Measurements from ENCODE around the gene EFHD1. TPM values are rescaled to one million over a fixed set of nuclear protein-coding genes. Genes with fewer than 3 reads are reported as not detected.

The EFHD1 gene
- total RNA-seq, 1 experiment from 2014 or later: 0.47 TPM

DNA sequence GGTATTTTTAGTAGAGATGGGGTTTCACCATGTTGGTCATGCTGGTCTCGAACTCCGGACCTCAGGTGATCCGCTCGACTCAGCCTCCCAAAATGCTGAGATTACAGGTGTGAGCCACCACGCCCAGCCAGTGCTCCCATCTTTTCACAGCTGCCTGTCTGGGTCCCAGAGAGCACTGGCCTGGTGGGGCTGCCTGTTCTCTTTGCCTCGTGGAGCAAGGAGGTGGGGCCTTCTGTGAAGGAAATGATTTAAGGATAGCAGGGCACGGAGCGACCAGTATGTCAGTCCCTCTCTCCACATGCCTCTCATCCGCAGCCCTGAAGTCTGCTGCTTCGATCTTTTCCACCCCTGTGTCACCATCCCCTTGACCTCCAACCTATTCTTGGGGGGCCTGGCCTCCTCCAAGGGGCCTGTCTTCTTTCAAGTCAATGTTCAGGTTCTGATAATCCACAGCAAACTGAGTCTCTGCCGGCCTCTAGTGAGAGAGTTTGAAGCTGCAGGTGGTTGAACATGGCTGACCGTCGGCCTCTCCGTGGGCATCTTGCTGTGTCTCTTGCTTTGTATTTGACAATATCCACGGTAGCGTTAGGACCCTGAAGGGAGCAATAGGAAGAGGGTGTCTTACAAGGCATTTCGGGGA lies 35.5 kb downstream of the EFHD1 start:
- no peaks in the 10 kb centered on the region for H3K36me3 Mint-ChIP-seq (ENCODE audit: insufficient read depth, unreplicated experiment)
- DNase-seq: peak; percentile 20
- peaks cover 16% of the 10 kb centered on the region for H3K4me1 Mint-ChIP-seq (ENCODE audit: low read depth, unreplicated experiment)
- H3K4me3 Mint-ChIP-seq (ENCODE audit: low read depth, unreplicated experiment): no peak overlapping the region
- TF ChIP-seq, protein P1, sequence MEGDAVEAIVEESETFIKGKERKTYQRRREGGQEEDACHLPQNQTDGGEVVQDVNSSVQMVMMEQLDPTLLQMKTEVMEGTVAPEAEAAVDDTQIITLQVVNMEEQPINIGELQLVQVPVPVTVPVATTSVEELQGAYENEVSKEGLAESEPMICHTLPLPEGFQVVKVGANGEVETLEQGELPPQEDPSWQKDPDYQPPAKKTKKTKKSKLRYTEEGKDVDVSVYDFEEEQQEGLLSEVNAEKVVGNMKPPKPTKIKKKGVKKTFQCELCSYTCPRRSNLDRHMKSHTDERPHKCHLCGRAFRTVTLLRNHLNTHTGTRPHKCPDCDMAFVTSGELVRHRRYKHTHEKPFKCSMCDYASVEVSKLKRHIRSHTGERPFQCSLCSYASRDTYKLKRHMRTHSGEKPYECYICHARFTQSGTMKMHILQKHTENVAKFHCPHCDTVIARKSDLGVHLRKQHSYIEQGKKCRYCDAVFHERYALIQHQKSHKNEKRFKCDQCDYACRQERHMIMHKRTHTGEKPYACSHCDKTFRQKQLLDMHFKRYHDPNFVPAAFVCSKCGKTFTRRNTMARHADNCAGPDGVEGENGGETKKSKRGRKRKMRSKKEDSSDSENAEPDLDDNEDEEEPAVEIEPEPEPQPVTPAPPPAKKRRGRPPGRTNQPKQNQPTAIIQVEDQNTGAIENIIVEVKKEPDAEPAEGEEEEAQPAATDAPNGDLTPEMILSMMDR (IDR thresholded peaks at IDR 0.05; ENCODE audit: unreplicated experiment): peak; percentile 38
- H3K9me3 Mint-ChIP-seq (ENCODE audit: low read depth, unreplicated experiment): no peaks in the 10 kb centered on the region
- CTCF ChIA-PET: interaction anchor here (0.6 to 1.6 kb wide), 4 partner anchors 11 to 58 kb away, joined by 3 to 6 read pairs (median 4); no protein-coding TSS in a partner anchor
- H3K27ac Mint-ChIP-seq (ENCODE audit: unreplicated experiment): peak overlapping the region; percentile 7
- BruUV-seq (replicated peaks): no TSS peak
- no peaks in the 10 kb centered on the region for H3K27me3 Mint-ChIP-seq (ENCODE audit: unreplicated experiment)
- intact Hi-C loops (cut with micrococcal nuclease; ENCODE audit: unreplicated experiment): no loop called here

DNA sequence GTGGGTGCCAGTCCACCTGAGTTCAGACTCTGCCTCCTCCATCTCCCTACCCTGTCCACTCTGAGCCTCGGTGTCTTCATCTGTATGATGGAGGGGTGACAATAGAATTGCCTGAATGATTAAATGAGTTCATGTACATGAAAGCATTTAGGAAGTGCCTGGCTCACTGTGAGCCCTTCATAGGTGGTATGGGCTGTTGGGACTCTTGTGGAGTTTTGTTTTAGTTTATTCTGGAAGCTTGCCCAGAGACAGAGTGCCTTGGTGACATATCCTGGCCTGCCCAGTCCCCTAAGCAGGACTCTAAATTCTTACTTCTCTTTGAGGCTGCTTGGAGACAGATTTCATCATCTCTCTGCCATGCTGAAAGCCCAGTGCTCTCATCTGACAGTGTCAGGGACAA lies 39.2 kb downstream of the EFHD1 start:
- H3K4me3 Mint-ChIP-seq (ENCODE audit: low read depth, unreplicated experiment): no peak overlapping the region
- H3K4me1 Mint-ChIP-seq (ENCODE audit: low read depth, unreplicated experiment): peaks cover 16% of the 10 kb centered on the region
- CTCF ChIA-PET: no interaction called here
- intact Hi-C loops (cut with micrococcal nuclease; ENCODE audit: unreplicated experiment): loop anchor here (5.0 kb wide), 1 partner anchor 65 kb away; no protein-coding TSS in a partner anchor
- H3K9me3 Mint-ChIP-seq (ENCODE audit: low read depth, unreplicated experiment): peaks cover 2% of the 10 kb centered on the region
- no peaks in the 10 kb centered on the region for H3K36me3 Mint-ChIP-seq (ENCODE audit: insufficient read depth, unreplicated experiment)
- peaks cover 17% of the 10 kb centered on the region for H3K27me3 Mint-ChIP-seq (ENCODE audit: unreplicated experiment)
- H3K27ac Mint-ChIP-seq (ENCODE audit: unreplicated experiment): no peak overlapping the region
- TF ChIP-seq, protein P1 (IDR thresholded peaks at IDR 0.05; ENCODE audit: unreplicated experiment): no peak
- BruUV-seq (replicated peaks): no TSS peak
- DNase-seq: no peak

DNA sequence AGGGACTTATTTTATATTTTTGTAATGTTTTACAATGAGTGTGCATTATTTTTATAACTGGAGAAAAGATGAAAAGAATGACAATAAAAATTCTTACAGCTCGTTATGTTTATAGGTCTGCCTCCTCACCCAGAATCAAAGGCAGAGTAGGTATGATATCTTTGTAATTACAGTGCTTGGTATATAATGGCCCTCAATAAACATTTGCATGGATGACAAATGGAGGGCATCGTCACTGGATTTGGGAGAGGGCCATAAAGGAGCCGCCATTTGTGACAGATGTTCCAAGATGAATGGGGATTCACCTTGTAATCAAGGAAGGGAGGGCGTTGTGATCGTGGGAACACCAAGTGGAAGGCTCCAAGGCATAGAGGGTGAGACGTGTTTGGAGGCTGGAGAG lies 41.1 kb downstream of the EFHD1 start:
- peaks cover 17% of the 10 kb centered on the region for H3K27me3 Mint-ChIP-seq (ENCODE audit: unreplicated experiment)
- intact Hi-C loops (cut with micrococcal nuclease; ENCODE audit: unreplicated experiment): loop anchor here (5.0 kb wide), 1 partner anchor 67 kb away; no protein-coding TSS in a partner anchor
- H3K9me3 Mint-ChIP-seq (ENCODE audit: low read depth, unreplicated experiment): peaks cover 2% of the 10 kb centered on the region
- BruUV-seq (replicated peaks): no TSS peak
- H3K36me3 Mint-ChIP-seq (ENCODE audit: insufficient read depth, unreplicated experiment): no peaks in the 10 kb centered on the region
- peaks cover 9% of the 10 kb centered on the region for H3K4me1 Mint-ChIP-seq (ENCODE audit: low read depth, unreplicated experiment)
- DNase-seq: no peak
- H3K27ac Mint-ChIP-seq (ENCODE audit: unreplicated experiment): no peak overlapping the region
- no peak overlapping the region for H3K4me3 Mint-ChIP-seq (ENCODE audit: low read depth, unreplicated experiment)
- CTCF ChIA-PET: no interaction called here
- TF ChIP-seq, protein P1 (IDR thresholded peaks at IDR 0.05; ENCODE audit: unreplicated experiment): no peak

DNA sequence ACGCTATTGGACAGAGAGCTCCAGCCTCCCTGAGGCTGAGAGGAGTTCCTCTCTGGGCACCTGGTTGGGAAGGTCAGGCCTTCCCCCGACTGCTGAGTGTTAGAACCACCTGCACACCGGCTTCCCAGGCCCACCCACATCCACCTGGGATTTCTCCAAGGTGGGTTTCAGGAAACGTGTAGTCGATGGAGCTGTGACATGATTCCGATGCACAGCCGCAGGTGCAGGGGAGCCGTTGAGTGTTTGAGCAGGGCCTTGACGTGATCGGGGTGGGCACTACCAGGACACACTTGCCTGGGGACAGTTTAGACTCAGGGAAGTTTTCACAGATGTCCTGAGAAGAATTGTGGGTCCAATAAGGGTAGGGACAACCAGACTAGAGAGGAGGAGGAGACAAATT lies 42.0 kb downstream of the EFHD1 start:
- TF ChIP-seq, protein P1 (IDR thresholded peaks at IDR 0.05; ENCODE audit: unreplicated experiment): no peak
- no TSS peak for BruUV-seq (replicated peaks)
- H3K36me3 Mint-ChIP-seq (ENCODE audit: insufficient read depth, unreplicated experiment): no peaks in the 10 kb centered on the region
- peaks cover 8% of the 10 kb centered on the region for H3K4me1 Mint-ChIP-seq (ENCODE audit: low read depth, unreplicated experiment)
- H3K9me3 Mint-ChIP-seq (ENCODE audit: low read depth, unreplicated experiment): peaks cover 2% of the 10 kb centered on the region
- no peak overlapping the region for H3K4me3 Mint-ChIP-seq (ENCODE audit: low read depth, unreplicated experiment)
- CTCF ChIA-PET: no interaction called here
- intact Hi-C loops (cut with micrococcal nuclease; ENCODE audit: unreplicated experiment): no loop called here
- H3K27ac Mint-ChIP-seq (ENCODE audit: unreplicated experiment): no peak overlapping the region
- DNase-seq: no peak
- H3K27me3 Mint-ChIP-seq (ENCODE audit: unreplicated experiment): peaks cover 17% of the 10 kb centered on the region
